Natural killer cell (primary cell): ENCODE data around the gene ITM2C. TPM values are rescaled to one million over a fixed set of nuclear protein-coding genes. Genes with fewer than 3 reads are reported as not detected.
A peak's percentile ranks its signal among the peaks of the same experiment; 100 is the strongest.

ENCODE experiments used
- ATAC-seq, 3 donors: fragments of 150-1000 bp in 2 of 3; fragments of 200-7000 bp in 1 of 3; cut with Tn5 transposase; 1 replicate in 1 of 3; 2 replicates in 2 of 3; pipeline ENCODE4 v1.10.0; 2021; ENCODE audit warnings: mild to moderate bottlenecking in 2 of 3, moderate library complexity in 2 of 3
- DNase-seq, 2 donors: peaks; one replicate each; pipeline versions ENCODE4 v3.0.0 to v3.0.0-alpha.2; 2013 to 2021; ENCODE audit warnings: mixed read lengths in 1 of 2
- H3K27ac ChIP-seq: one replicate; pipeline ENCODE4 v1.5.1; 2013; ENCODE audit warnings: mild to moderate bottlenecking, low read length
- H3K27me3 ChIP-seq: one replicate; pipeline ENCODE4 v1.6.1; 2013; ENCODE audit warnings: low read length; ENCODE audit not compliant: control insufficient read depth, insufficient read depth
- H3K36me3 ChIP-seq: one replicate; pipeline ENCODE4 v1.6.1; 2013; ENCODE audit warnings: low read length; ENCODE audit not compliant: control insufficient read depth, insufficient read depth
- H3K4me1 ChIP-seq: one replicate; pipeline ENCODE4 v1.6.1; 2013; ENCODE audit warnings: low read length; ENCODE audit not compliant: control insufficient read depth, insufficient read depth
- H3K4me3 ChIP-seq: one replicate; pipeline ENCODE4 v1.5.1; 2013; ENCODE audit warnings: low read length
- H3K9me3 ChIP-seq: one replicate; pipeline ENCODE4 v1.6.1; 2013; ENCODE audit warnings: low read length; ENCODE audit not compliant: control insufficient read depth, insufficient read depth
- H3K27ac Mint-ChIP-seq, 2 donors: one replicate each; pipeline ENCODE4 v1.8.0; 2022; ENCODE audit warnings: mild to moderate bottlenecking in 2 of 2, mixed read lengths in 2 of 2, moderate library complexity in 1 of 2
- H3K27me3 Mint-ChIP-seq, 2 donors: one replicate each; pipeline ENCODE4 v1.8.0; 2022; ENCODE audit warnings: low read depth in 2 of 2, mixed read lengths in 2 of 2
- H3K36me3 Mint-ChIP-seq: one replicate; pipeline ENCODE4 v1.8.0; 2022; ENCODE audit warnings: mixed read lengths
- H3K4me1 Mint-ChIP-seq, 2 donors: one replicate each; pipeline ENCODE4 v1.8.0; 2022; ENCODE audit warnings: mixed read lengths in 2 of 2
- H3K4me3 Mint-ChIP-seq: one replicate; pipeline ENCODE4 v1.8.0; 2022; ENCODE audit warnings: mild to moderate bottlenecking, moderate library complexity, mixed read lengths
- H3K9me3 Mint-ChIP-seq, 2 donors: one replicate each; pipeline ENCODE4 v1.8.0; 2022; ENCODE audit warnings: mixed read lengths in 2 of 2
- WGBS: methylation state at CpG from one replicate; pipeline ENCODE4 v1.1.7; 2013; ENCODE audit warnings: missing lambda C conversion rate; ENCODE audit not compliant: insufficient coverage; 5-methylcytosine and 5-hydroxymethylcytosine counted together
- intact Hi-C: fragments of 100-400 bp; cut with micrococcal nuclease; formaldehyde crosslinking; loops from one replicate; pipeline ENCODE4 v1.14.2; 2022
- total RNA-seq, 4 donors: library from RNA; stranded (reverse); fragments of 120-200 nt in 1 of 4; gene quantifications; one replicate each; pipeline versions ENCODE4 v1.2.3 to v1.2.4, GENCODE V29; 2013 to 2022
- TF ChIP-seq, protein P1 (sequence below): fragments of 200-600 bp; IDR thresholded peaks from one replicate; pipeline ENCODE4 v1.8.0; 2022; ENCODE audit warnings: antibody characterized with exemption

Gene ITM2C
- total RNA-seq, 3 donors from 2014 or later (not counting 1 experiment from before 2014, with no cell fraction given), result 4.7 to 36.3 (median 5.1) TPM

- no peak for ATAC-seq
Measured at GRCh38 chr2:230925443-230925878, 60.7 kb downstream of the ITM2C start.

DNA sequence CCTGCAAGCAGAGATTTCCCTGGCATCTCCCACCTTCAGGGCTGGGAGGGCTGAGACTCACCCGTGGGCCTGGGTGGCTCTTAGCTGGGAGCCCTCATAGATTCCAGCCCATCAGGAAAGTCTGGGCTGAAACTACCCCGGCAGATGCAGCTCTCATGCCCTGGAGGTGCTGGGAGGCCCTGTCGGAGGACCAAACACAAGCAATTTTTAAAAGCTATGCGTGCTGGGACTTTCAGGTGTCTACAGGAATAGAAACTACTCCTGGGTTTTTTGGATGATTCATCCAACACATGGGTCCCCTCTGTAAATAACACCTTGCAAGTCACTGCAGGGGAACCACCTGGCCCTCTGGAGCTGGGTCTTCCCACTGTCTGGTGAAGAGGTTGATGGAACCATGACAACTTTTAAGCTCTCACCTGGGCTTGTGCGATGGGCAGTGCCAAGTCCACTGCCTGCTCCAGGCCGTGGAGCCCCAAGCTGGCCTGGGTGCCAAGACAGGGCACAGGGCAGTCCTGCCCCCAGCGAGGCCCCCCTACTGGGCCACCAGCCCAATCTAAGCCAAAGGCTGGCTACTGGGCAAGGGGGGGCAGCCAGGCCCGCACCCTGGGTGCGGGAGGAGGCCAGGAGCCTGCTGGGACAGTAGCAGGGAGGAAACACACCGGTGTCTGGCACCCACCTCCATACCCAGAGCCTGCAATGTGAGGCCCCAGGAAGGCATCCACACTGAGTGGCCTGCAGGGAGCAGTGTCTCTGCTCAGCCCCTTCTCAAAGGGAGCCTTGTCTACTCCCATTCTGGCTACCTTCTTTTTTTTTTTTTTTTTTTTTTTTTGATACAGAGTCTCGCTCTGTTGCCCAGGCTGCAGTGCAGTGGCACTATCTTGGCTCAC lies 61.4 kb downstream of the ITM2C start:
- no peak overlapping the region for H3K4me3 ChIP-seq
- peaks cover 9 to 22% of the 10 kb centered on the region in 2 donors for H3K4me1 Mint-ChIP-seq
- TF ChIP-seq, protein P1, sequence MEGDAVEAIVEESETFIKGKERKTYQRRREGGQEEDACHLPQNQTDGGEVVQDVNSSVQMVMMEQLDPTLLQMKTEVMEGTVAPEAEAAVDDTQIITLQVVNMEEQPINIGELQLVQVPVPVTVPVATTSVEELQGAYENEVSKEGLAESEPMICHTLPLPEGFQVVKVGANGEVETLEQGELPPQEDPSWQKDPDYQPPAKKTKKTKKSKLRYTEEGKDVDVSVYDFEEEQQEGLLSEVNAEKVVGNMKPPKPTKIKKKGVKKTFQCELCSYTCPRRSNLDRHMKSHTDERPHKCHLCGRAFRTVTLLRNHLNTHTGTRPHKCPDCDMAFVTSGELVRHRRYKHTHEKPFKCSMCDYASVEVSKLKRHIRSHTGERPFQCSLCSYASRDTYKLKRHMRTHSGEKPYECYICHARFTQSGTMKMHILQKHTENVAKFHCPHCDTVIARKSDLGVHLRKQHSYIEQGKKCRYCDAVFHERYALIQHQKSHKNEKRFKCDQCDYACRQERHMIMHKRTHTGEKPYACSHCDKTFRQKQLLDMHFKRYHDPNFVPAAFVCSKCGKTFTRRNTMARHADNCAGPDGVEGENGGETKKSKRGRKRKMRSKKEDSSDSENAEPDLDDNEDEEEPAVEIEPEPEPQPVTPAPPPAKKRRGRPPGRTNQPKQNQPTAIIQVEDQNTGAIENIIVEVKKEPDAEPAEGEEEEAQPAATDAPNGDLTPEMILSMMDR, result no peak
- ATAC-seq, result peak in 1 of 3 donors; percentile 32
- intact Hi-C loops, result no loop called here
- H3K36me3 Mint-ChIP-seq, result no peaks in the 10 kb centered on the region
- WGBS, result 89% methylated on average over 11 of the region's 11 CpGs
- H3K27ac ChIP-seq, result peak overlapping the region; percentile 48
- H3K27me3 Mint-ChIP-seq, result peaks cover 50 to 54% of the 10 kb centered on the region in 2 donors
- H3K4me1 ChIP-seq, result peaks cover 38% of the 10 kb centered on the region
- no peaks in the 10 kb centered on the region for H3K36me3 ChIP-seq
- H3K9me3 ChIP-seq, result no peaks in the 10 kb centered on the region
- H3K27ac Mint-ChIP-seq, result no peak overlapping the region
- no peaks in the 10 kb centered on the region for H3K9me3 Mint-ChIP-seq
- peaks cover 9% of the 10 kb centered on the region for H3K27me3 ChIP-seq
- H3K4me3 Mint-ChIP-seq, result no peak overlapping the region
- DNase-seq, result peak in 1 of 2 donors; percentile 36

More at GRCh38 chr2:230925443-230925878, 60.7 kb downstream of the ITM2C start:
- Histone ChIP-seq H3K9me3 (no peaks in the 10 kb centered on the region), H3K4me1 (peaks cover 31% of the 10 kb centered on the region), H3K36me3 (no peaks in the 10 kb centered on the region), H3K4me3 (no peak overlapping the region), H3K27me3 (peaks cover 9% of the 10 kb centered on the region), H3K27ac (peak overlapping the region; percentile 48)
- 61% methylated on average over 8 of the region's 9 CpGs for WGBS
- peak in 1 of 2 donors; percentile 35 for DNase-seq
- H3K36me3 Mint-ChIP-seq, result no peaks in the 10 kb centered on the region
- TF ChIP-seq, protein P1, result no peak
- H3K9me3 Mint-ChIP-seq, result no peaks in the 10 kb centered on the region
- peaks cover 48 to 54% of the 10 kb centered on the region in 2 donors for H3K27me3 Mint-ChIP-seq
- intact Hi-C loops, result no loop called here
- H3K4me1 Mint-ChIP-seq, result peaks cover 2 to 15% of the 10 kb centered on the region in 2 donors
- no peak overlapping the region for H3K4me3 Mint-ChIP-seq
- H3K27ac Mint-ChIP-seq, result no peak overlapping the region

DNA sequence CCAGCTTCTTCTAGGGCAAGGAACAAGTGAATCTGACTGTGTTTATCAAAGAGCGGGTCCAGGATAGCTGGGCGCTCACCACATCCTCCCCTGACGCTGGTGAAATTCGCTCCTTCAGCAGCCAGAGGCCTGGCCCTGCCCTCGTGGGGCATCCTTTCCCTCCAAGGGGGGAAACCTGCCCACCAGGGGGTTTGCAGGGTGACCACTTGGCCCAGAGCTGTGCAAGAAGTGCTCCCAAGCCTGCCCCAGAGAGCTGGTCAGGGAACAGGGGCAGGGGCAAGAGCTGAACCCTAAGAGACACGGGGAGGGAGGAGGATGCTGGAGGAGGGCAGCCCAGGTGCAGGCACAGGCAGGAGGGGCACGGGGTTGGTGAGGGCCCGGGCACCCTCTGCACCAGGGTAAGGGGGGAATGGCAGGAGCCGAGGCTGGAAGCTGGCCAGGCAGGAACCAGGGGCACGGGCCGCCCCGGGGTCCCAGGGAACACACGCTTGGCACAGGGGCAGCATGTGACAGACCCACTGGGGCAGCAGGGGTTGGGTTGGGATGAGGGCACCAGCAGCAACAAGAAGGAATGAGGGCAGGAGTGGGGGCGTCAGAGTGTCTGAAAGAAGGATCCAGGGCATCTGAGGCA lies 63.1 kb downstream of the ITM2C start:
- no peak overlapping the region for H3K4me3 ChIP-seq
- no peaks in the 10 kb centered on the region for H3K36me3 ChIP-seq
- intact Hi-C loops, result no loop called here
- TF ChIP-seq, protein P1, result no peak
- no peaks in the 10 kb centered on the region for H3K36me3 Mint-ChIP-seq
- H3K27me3 ChIP-seq, result peaks cover 9% of the 10 kb centered on the region
- no peaks in the 10 kb centered on the region for H3K9me3 Mint-ChIP-seq
- no peaks in the 10 kb centered on the region for H3K9me3 ChIP-seq
- H3K27ac ChIP-seq, result no peak overlapping the region
- H3K4me1 ChIP-seq, result peaks cover 54% of the 10 kb centered on the region
- H3K4me1 Mint-ChIP-seq, result peaks cover 26 to 39% of the 10 kb centered on the region in 2 donors
- no peak overlapping the region for H3K4me3 Mint-ChIP-seq
- no peak for ATAC-seq
- H3K27me3 Mint-ChIP-seq, result peaks cover 53 to 62% of the 10 kb centered on the region in 2 donors
- DNase-seq, result no peak
- 83% methylated on average over 14 of the region's 14 CpGs for WGBS
- no peak overlapping the region for H3K27ac Mint-ChIP-seq

Other genes starting within 250 kb of the ITM2C start
- gene CAB39, start 152.1 kb upstream of the ITM2C start, total RNA-seq, result 10 to 100 TPM; 75.4 to 96.5 (median 90.5) TPM
- gene GPR55, start 60.3 kb downstream of the ITM2C start, total RNA-seq, result 1 to 10 TPM in 1 of 3 donors, under 1 TPM in 2; 0.09 to 1.1 (median 0.40) TPM
- not detected for gene SPATA3, start 131.2 kb downstream of the ITM2C start, total RNA-seq
- gene C2orf72, start 172.6 kb downstream of the ITM2C start, total RNA-seq, result not detected
- 10 to 100 TPM; 44.1 to 54.9 (median 49.7) TPM for gene PSMD1, start 191.9 kb downstream of the ITM2C start, total RNA-seq